Parathyroid adenoma (tissue), 2 donors: ENCODE results near the gene TRAF4.

Experiments used
- H2AFZ ChIP-seq: fragments of 300-600 bp; sonication (generic); one replicate; pipeline ENCODE4 v1.7.0; 2017; ENCODE audit warnings: antibody characterized with exemption, mild to moderate bottlenecking
- H3K27ac ChIP-seq: fragments of 300-600 bp; sonication (generic); one replicate; pipeline ENCODE4 v1.7.0; 2017
- H3K27me3 ChIP-seq: fragments of 300-600 bp; sonication (generic); one replicate; pipeline ENCODE4 v1.7.0; 2017; ENCODE audit warnings: low read length; ENCODE audit not compliant: control insufficient read depth, insufficient read depth
- H3K36me3 ChIP-seq: fragments of 300-600 bp; sonication (generic); one replicate; pipeline ENCODE4 v1.7.0; 2017; ENCODE audit warnings: low read length; ENCODE audit not compliant: control insufficient read depth, insufficient read depth
- H3K4me1 ChIP-seq: fragments of 300-600 bp; sonication (generic); one replicate; pipeline ENCODE4 v1.7.0; 2017; ENCODE audit warnings: control low read depth
- H3K4me2 ChIP-seq: fragments of 300-600 bp; sonication (generic); one replicate; pipeline ENCODE4 v1.7.0; 2017; ENCODE audit warnings: low read length
- H3K4me3 ChIP-seq: fragments of 300-600 bp; sonication (generic); one replicate; pipeline ENCODE4 v1.7.0; 2017; ENCODE audit warnings: low read depth, low read length
- H3K79me2 ChIP-seq: fragments of 300-600 bp; sonication (generic); one replicate; pipeline ENCODE4 v1.7.0; 2017; ENCODE audit warnings: control low read depth
- H3K9ac ChIP-seq: fragments of 300-600 bp; sonication (generic); one replicate; pipeline ENCODE4 v1.7.0; 2017; ENCODE audit warnings: mild to moderate bottlenecking
- H3K9me3 ChIP-seq: fragments of 300-600 bp; sonication (generic); one replicate; pipeline ENCODE4 v1.7.0; 2017; ENCODE audit warnings: low read length; ENCODE audit not compliant: control insufficient read depth
- CTCF ChIP-seq: fragments of 300-600 bp; sonication (generic); IDR thresholded peaks from one replicate; pipeline ENCODE4 v1.7.0; 2017; ENCODE audit warnings: antibody characterized with exemption, mild to moderate bottlenecking
- donor health status: primary hyperparathyroidism.

The TRAF4 gene

GRCh38 chr17:28743243-28744103 lies at the start of gene TRAF4:
Gene TRAF4 (plus strand): TSS chr17:28744011. CDS start chr17:28744113, 102 bp downstream.
- H3K9ac ChIP-seq, result no peak within 1 kb of the TSS
- H3K36me3 ChIP-seq, result no peaks in the 10 kb centered on the region
- peak within 1 kb of the TSS; percentile 83 for H3K4me3 ChIP-seq
- H3K27ac ChIP-seq, result peak within 1 kb of the TSS; percentile 70
- peak; percentile 16 for TF ChIP-seq CTCF
- no peaks in the 10 kb centered on the region for H3K79me2 ChIP-seq
- H2AFZ ChIP-seq, result peak within 1 kb of the TSS; percentile 71
- H3K4me2 ChIP-seq, result peak within 1 kb of the TSS; percentile 99
- H3K9me3 ChIP-seq, result no peaks in the 10 kb centered on the region
- no peaks in the 10 kb centered on the region for H3K27me3 ChIP-seq
- H3K4me1 ChIP-seq, result peaks cover 17% of the 10 kb centered on the region

- no peak overlapping the region for H3K4me3 ChIP-seq
- H3K27me3 ChIP-seq, result no peaks in the 10 kb centered on the region
- no peak overlapping the region for H2AFZ ChIP-seq
- H3K36me3 ChIP-seq, result no peaks in the 10 kb centered on the region
- no peak for TF ChIP-seq CTCF
- no peak overlapping the region for H3K9ac ChIP-seq
- no peaks in the 10 kb centered on the region for H3K79me2 ChIP-seq
- no peak overlapping the region for H3K27ac ChIP-seq
- no peaks in the 10 kb centered on the region for H3K4me1 ChIP-seq
- no peaks in the 10 kb centered on the region for H3K9me3 ChIP-seq
- H3K4me2 ChIP-seq, result no peak overlapping the region
Observed at GRCh38 chr17:28698253-28698941, 45.4 kb upstream of the TRAF4 start.

- Histone ChIP-seq H3K27me3 (no peaks in the 10 kb centered on the region), H2AFZ (no peak overlapping the region), H3K9me3 (no peaks in the 10 kb centered on the region), H3K4me3 (no peak overlapping the region), H3K4me1 (no peaks in the 10 kb centered on the region), H3K27ac (no peak overlapping the region), H3K79me2 (no peaks in the 10 kb centered on the region), H3K4me2 (no peak overlapping the region), H3K36me3 (no peaks in the 10 kb centered on the region), H3K9ac (no peak overlapping the region)
- TF ChIP-seq CTCF, result no peak
Observed at GRCh38 chr17:28700278-28700677, 43.5 kb upstream of the TRAF4 start.

- Histone ChIP-seq H3K27me3 (no peaks in the 10 kb centered on the region), H3K4me3 (no peak overlapping the region), H3K79me2 (no peaks in the 10 kb centered on the region), H3K9me3 (no peaks in the 10 kb centered on the region), H3K9ac (no peak overlapping the region), H3K36me3 (no peaks in the 10 kb centered on the region), H2AFZ (no peak overlapping the region), H3K4me1 (no peaks in the 10 kb centered on the region), H3K27ac (no peak overlapping the region), H3K4me2 (no peak overlapping the region)
- TF ChIP-seq CTCF, result no peak
Observed at GRCh38 chr17:28700830-28701492, 42.9 kb upstream of the TRAF4 start.
